Right lobe of liver (tissue), 6 donors: ENCODE results near the gene TRIP4. TPM values are rescaled to one million over a fixed set of nuclear protein-coding genes. Genes with fewer than 3 reads are reported as not detected.

Experiments
- ATAC-seq, 4 donors: fragments of 200-7000 bp; cut with Tn5 transposase; one replicate each; pipeline ENCODE4 v1.9.1; 2020; ENCODE audit warnings: mild to moderate bottlenecking in 4 of 4, moderate library complexity in 4 of 4
- DNase-seq, 3 donors: peaks; one replicate each; pipeline ENCODE4 v3.0.0-alpha.2; 2020
- H3K27ac ChIP-seq, 3 donors: fragments of 200-600 bp; one replicate each; pipeline ENCODE4 v1.8.0; 2022
- H3K27me3 ChIP-seq, 2 donors: fragments of 200-600 bp; one replicate each; pipeline ENCODE4 v1.8.0; 2022
- H3K36me3 ChIP-seq, 4 donors: fragments of 200-600 bp; sonication (generic) in 1 of 4; one replicate each; pipeline versions ENCODE4 v1.5.1 to v1.8.0; 2017 to 2022; ENCODE audit warnings: control low read depth in 1 of 4
- H3K4me1 ChIP-seq, 4 donors: fragments of 200-600 bp; sonication (generic) in 1 of 4; one replicate each; pipeline versions ENCODE4 v1.5.1 to v1.8.0; 2017 to 2022; ENCODE audit warnings: control low read depth in 1 of 4
- H3K4me3 ChIP-seq, 3 donors: fragments of 200-600 bp; one replicate each; pipeline ENCODE4 v1.8.0; 2022
- H3K9me3 ChIP-seq, 4 donors: fragments of 200-600 bp; sonication (generic) in 1 of 4; one replicate each; pipeline versions ENCODE4 v1.5.1 to v1.8.0; 2017 to 2022; ENCODE audit warnings: control low read depth in 1 of 4
- CTCF ChIP-seq, 4 donors: fragments of 200-600 bp in 3 of 4; fragments of 450-650 bp in 1 of 4; IDR thresholded peaks; one replicate each; pipeline versions ENCODE4 v1.5.1 to v1.8.0; 2016 to 2022; ENCODE audit warnings: antibody characterized with exemption in 4 of 4, mild to moderate bottlenecking in 2 of 4
- POLR2A ChIP-seq: fragments of 450-650 bp; IDR thresholded peaks from one replicate; pipeline ENCODE4 v1.6.1; 2017; ENCODE audit warnings: antibody characterized with exemption, mild to moderate bottlenecking
- WGBS: methylation state at CpG from one replicate; pipeline ENCODE4 v1.1.6; 2018; ENCODE audit warnings: low coverage, low lambda C conversion rate; ENCODE audit not compliant: insufficient coverage; ENCODE audit errors: missing lambda C conversion rate; 5-methylcytosine and 5-hydroxymethylcytosine counted together
- intact Hi-C, 2 donors: fragments of 100-400 bp; cut with DNase I; formaldehyde crosslinking; loops; one replicate each; pipeline versions ENCODE4 v1.11.2 to v1.14.1; 2022
- total RNA-seq, 6 experiments: library from RNA; depleted of rRNA in 2 of 6; stranded (reverse); fragments of >200 nt in 2 of 6; fragmentation: NEBNext Ultra II Directional in 3 of 6; extraction: Animal tissue kit (Norgen Biotek cat#: 25700) in 3 of 6; gene quantifications; one replicate each; pipeline versions ENCODE4 v1.1.0 to v1.2.4, GENCODE V29; 2016 to 2023
- donor health status: DM: no; HTN: yes; CAD: no.
- donor health status: DM: no; HTN: no; CAD: no.
- donor health status: DM: no; HTN: no; CAD: no.
- donor health status: DM: no; HTN: yes; CAD: no.
- donor health status: DM: no; HTN: yes; CAD: no.

TRIP4 gene
- total RNA-seq, 6 experiments from 2014 or later, result 4.2 to 12.5 (median 9.5) TPM

- 53% methylated on average over 7 of the region's 7 CpGs for WGBS
- Histone ChIP-seq H3K27ac (no peak overlapping the region), H3K36me3 (no peaks in the 10 kb centered on the region), H3K27me3 (no peaks in the 10 kb centered on the region), H3K9me3 (no peaks in the 10 kb centered on the region), H3K4me1 (no peaks in the 10 kb centered on the region), H3K4me3 (no peak overlapping the region)
- no peak for ATAC-seq
- intact Hi-C loops, result loop anchor here (10.0 kb wide), 1 partner anchor 146 kb away; no protein-coding TSS in a partner anchor
- DNase-seq, result no peak
- TF ChIP-seq POLR2A (no peak), CTCF (IDR thresholded peaks at IDR 0.05) (no peak)
Observed at GRCh38 chr15:64351265-64351664, 36.4 kb upstream of the TRIP4 start.

- no peaks in the 10 kb centered on the region for H3K27me3 ChIP-seq
- 30% methylated on average over 5 of the region's 5 CpGs for WGBS
- TF ChIP-seq POLR2A (no peak), CTCF (IDR thresholded peaks at IDR 0.05) (no peak)
- ATAC-seq, result no peak
- peak overlapping the region in 1 of 3 donors; percentile 47 for H3K27ac ChIP-seq
- no peak for DNase-seq
- no peaks in the 10 kb centered on the region for H3K36me3 ChIP-seq
- intact Hi-C loops, result loop anchor here (10.0 kb wide), 1 partner anchor 150 kb away; no protein-coding TSS in a partner anchor
- H3K4me3 ChIP-seq, result peak overlapping the region; percentile 65 to 78 (median 72)
- no peaks in the 10 kb centered on the region for H3K4me1 ChIP-seq
- no peaks in the 10 kb centered on the region for H3K9me3 ChIP-seq
Observed at GRCh38 chr15:64354688-64355344, 32.8 kb upstream of the TRIP4 start.

- under 1% methylated on average over 22 of the region's 30 CpGs for WGBS
- ATAC-seq (peak; percentile 4 to 30 (median 14)), DNase-seq (no peak)
- H3K27me3 ChIP-seq, result no peaks in the 10 kb centered on the region
- no peaks in the 10 kb centered on the region for H3K36me3 ChIP-seq
- H3K4me1 ChIP-seq, result no peaks in the 10 kb centered on the region
- intact Hi-C loops, result loop anchor here (10.0 kb wide), 1 partner anchor 151 kb away; no protein-coding TSS in a partner anchor
- H3K9me3 ChIP-seq, result no peaks in the 10 kb centered on the region
- H3K4me3 ChIP-seq, result peak overlapping the region; percentile 65 to 78 (median 72)
- TF ChIP-seq CTCF (IDR thresholded peaks at IDR 0.05) (no peak), POLR2A (no peak)
- peak overlapping the region in 2 of 3 donors; percentile 36 to 47 for H3K27ac ChIP-seq
Observed at GRCh38 chr15:64355348-64355943, 32.2 kb upstream of the TRIP4 start.

- H3K27me3 ChIP-seq, result no peaks in the 10 kb centered on the region
- TF ChIP-seq CTCF (IDR thresholded peaks at IDR 0.05) (peak; percentile 44 to 53 (median 46)), POLR2A (peak; percentile 24)
- WGBS, result 0% methylated on average over 15 of the region's 42 CpGs
- intact Hi-C loops, result loop anchor here (10.0 kb wide), 1 partner anchor 151 kb away; no protein-coding TSS in a partner anchor
- peak within 1 kb of the TSS; percentile 19 to 47 (median 36) for H3K27ac ChIP-seq
- H3K9me3 ChIP-seq, result no peaks in the 10 kb centered on the region
- no peaks in the 10 kb centered on the region for H3K4me1 ChIP-seq
- peak within 1 kb of the TSS; percentile 65 to 78 (median 72) for H3K4me3 ChIP-seq
- peak; percentile 95 to 97 (median 96) for DNase-seq
- ATAC-seq, result peak; percentile 99 to 100 (median 99)
- no peaks in the 10 kb centered on the region for H3K36me3 ChIP-seq
Observed at GRCh38 chr15:64355944-64356709, 31.5 kb upstream of the TRIP4 start, which contains the start of gene CSNK1G1. Gene CSNK1G1, minus strand, starts transcription at chr15:64356173. Its CDS starts 55,674 bp downstream, at chr15:64300499.
